CD1c-positive myeloid dendritic cell (primary cell): ENCODE results near the gene ZIK1.

Source experiments
- DNase-seq: peaks from one replicate; pipeline ENCODE4 v3.0.0-alpha.2; 2016; ENCODE audit errors: extremely low spot score

ZIK1 gene

GRCh38 chr19:57611113-57611512 is 27.2 kb downstream of the ZIK1 start:
- no peak for DNase-seq

DNA sequence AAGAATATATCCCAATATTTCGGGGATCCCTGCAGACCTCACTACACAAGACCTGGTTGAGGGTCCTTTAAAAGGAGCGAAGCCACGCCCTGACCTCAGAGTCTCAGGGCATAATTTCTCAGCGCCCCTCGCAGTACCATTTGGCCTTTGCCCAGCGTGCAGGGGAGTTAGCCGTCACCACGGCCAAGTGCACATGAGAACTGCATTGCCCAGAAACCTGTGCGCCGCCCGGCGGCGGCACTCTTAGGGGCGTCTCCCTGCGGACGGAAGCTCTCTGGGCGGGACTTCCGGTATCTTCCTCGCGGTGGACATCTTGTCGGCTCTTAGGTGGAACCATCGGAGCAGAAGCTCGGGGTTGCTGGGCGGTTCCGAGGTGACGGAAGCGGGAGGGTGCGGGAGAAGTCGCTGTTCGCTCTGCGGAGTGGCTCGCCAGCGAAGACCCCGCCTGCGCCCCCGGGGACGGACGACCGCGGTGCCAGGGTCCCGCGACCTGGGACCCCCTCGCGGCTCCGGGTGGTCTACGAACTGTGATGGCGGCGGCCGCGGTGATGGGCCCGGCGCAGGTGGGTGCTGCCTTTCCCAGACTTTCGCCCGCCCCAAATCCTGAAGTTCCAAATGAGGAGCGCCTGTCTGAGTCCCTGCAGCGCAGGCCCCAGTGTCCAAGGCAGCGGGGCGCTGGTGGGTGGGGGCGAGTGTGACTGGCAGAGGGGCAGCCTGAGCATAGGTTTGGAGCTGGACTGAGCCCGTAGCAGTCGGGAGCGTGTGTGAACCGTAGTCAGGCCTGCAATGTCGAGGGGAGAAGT is 30.2 kb downstream of the ZIK1 start, which contains the start of gene ZNF134:
Gene ZNF134 (plus strand): TSS at position 302 of the 803 bp plus-strand sequence. CDS start 5,227 bp downstream, outside the sequence.
- peak; percentile 96 for DNase-seq

DNA sequence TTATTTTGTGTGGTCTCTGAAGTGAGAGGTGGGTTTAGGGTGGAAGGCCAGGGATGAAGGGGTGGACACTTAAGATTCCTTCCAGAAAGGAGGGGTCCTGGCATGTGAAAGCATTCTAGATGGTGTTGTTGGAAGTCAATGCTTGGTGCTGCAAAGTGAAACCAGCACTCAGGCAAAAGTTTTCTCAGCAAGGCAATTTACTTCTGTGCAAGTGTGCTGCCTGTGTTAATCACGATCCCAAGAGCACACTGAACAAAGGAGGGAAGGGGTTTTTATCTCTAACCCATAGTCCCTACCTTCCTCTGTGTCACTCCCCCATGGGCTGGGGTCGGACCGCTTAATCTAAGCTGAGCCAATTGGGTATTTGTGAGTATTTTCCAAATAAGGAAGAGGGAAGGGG is 31.4 kb downstream of the ZIK1 start:
- no peak for DNase-seq

GRCh38 chr19:57620673-57621348 is 36.9 kb downstream of the ZIK1 start:
- no peak for DNase-seq

DNA sequence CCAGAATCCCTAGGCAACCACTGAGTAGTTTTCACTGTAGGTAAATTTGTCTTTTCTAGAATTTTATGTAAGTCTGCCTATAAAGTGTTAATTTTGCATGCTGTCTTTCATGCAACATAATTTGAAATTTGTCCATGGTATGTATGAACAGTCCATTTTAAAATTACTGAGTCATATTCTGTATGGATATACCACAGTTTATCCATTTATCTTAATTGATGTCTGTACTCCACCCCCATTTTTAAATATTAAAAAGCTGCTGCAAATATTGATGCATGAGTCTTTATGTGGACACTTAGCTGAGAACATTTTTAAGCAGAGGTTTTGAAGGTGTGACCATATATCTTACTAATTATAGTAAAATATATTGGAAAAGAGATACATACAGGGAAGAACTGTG is 39.1 kb downstream of the ZIK1 start:
- DNase-seq: no peak

- DNase-seq: peak; percentile 97
Measured at GRCh38 chr19:57632987-57633831, 49.3 kb downstream of the ZIK1 start, which contains the start of gene ZNF211. ZNF211 (plus strand) TSS chr19:57633168; CDS start chr19:57633347, 179 bp downstream.

DNA sequence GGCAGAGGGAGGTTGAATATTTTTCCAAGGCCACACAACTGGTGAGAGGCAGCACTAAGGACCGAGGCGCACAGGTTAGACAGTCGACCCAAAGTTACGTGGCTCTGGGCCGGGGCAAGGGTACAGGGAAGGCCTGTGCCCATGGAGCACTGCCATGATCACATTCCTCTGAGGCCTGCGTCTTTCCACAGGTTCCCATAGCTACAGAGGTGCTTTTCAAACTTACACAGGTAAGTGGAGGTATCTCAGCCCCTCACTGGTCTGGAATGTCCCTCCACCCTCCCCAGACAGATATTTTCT is 49.8 kb downstream of the ZIK1 start:
- DNase-seq: no peak

DNA sequence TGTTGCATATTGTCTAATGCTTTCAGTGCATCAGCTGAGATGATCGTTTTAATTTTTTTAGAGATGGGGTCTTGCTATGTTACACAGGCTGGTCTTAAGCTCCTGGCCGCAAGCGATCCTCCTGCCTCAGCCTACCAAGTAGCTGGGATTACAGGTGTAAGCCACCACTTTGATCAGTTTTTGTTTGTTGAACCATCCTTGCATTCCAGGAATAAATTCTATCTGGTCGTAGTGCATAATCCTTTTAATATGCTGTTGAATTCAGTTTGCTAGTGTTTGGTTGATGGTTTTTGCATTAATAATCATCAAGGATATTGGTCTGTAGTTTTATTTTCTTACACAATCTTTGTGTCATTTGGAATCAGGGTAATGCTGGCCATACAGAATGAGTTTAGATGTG is 53.4 kb downstream of the ZIK1 start:
- no peak for DNase-seq

DNA sequence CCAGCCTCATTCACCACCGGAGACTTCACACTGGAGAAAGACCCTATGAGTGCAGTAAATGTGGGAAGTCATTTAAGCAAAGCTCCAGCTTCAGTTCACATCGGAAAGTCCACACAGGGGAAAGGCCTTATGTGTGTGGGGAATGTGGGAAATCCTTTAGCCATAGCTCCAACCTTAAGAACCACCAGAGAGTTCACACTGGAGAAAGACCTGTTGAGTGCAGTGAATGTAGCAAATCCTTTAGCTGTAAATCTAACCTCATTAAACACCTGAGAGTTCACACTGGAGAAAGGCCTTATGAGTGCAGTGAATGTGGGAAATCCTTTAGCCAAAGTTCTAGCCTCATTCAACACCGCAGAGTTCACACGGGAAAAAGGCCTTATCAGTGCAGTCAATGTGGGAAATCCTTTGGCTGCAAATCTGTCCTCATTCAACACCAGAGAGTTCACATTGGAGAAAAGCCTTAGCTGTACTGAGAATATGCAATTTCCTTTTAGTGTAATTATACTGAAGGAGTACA is 57.8 kb downstream of the ZIK1 start:
- no peak for DNase-seq

DNA sequence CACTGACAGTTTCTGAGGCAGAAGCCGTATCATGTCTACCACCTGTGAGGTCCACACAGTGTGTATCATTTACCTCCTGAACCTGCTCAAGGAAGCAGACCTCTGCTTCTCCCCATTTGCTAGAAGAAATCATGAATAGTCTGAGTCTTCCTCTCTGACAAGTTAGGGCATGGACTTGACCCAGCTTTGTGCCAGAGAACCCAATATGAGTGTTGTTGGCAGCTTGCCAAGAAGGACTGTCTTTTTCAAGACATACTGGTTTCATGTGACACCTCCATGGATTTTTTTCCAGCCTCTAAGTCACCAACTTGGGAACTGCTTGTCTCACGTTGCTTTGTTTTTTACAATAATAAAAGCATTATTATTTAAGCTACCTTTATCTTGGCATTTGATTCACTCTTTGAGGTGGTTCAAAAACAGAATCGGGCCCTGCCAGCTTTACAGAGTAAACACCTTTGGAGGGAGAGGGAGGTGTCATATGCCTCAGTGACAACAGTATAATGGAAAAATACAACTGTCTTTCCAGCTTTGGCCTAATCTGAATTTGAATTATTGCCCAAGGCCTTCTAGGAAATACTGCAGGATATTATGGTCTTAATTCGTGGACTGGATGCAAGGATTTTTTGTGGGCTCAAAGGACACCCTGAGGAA is 58.6 kb downstream of the ZIK1 start:
- DNase-seq: no peak
